Activated CD4-positive, alpha-beta T cell treated with anti-CD3 and anti-CD28 coated beads, Interleukin-2, amount 50 U/mL, for 16 hours (primary cell): ENCODE data around the gene ZNF786.
"Not testable (repeated sequence)": the region's sequence is repeated elsewhere in the genome, so short reads cannot be mapped to it uniquely, and the experiment has no call there.

Experiments used
- DNase-seq: peaks from one replicate; pipeline ENCODE4 v3.0.0-alpha.2; 2020

Gene ZNF786

GRCh38 chr7:149081914-149082313 lies 8.6 kb downstream of the ZNF786 start:
- no peak for DNase-seq

- no peak for DNase-seq
Measured at GRCh38 chr7:149077594-149077993, 12.9 kb downstream of the ZNF786 start.

GRCh38 chr7:149075286-149075685 lies 15.2 kb downstream of the ZNF786 start:
- DNase-seq: no peak

GRCh38 chr7:149074116-149074885 lies 16.2 kb downstream of the ZNF786 start:
- no peak for DNase-seq

- DNase-seq: no peak
Measured at GRCh38 chr7:149072438-149072775, 18.1 kb downstream of the ZNF786 start.

- peak; percentile 62 for DNase-seq
Measured at GRCh38 chr7:149071641-149072437, 18.7 kb downstream of the ZNF786 start.

GRCh38 chr7:149071182-149071635 lies 19.3 kb downstream of the ZNF786 start:
- DNase-seq: no peak

- no peak for DNase-seq
Measured at GRCh38 chr7:149070372-149071125, 20.0 kb downstream of the ZNF786 start.

GRCh38 chr7:149067869-149068268 lies 22.6 kb downstream of the ZNF786 start:
- DNase-seq: no peak

- no peak for DNase-seq
Measured at GRCh38 chr7:149063476-149063875, 27.0 kb downstream of the ZNF786 start.

GRCh38 chr7:149062217-149062899 lies 28.2 kb downstream of the ZNF786 start:
- DNase-seq: not testable (repeated sequence)

- no peak for DNase-seq
Measured at GRCh38 chr7:149060156-149060555, 30.4 kb downstream of the ZNF786 start.

- DNase-seq: no peak
Measured at GRCh38 chr7:149053885-149054284, 36.6 kb downstream of the ZNF786 start.

GRCh38 chr7:149053384-149053783 lies 37.1 kb downstream of the ZNF786 start:
- DNase-seq: no peak

GRCh38 chr7:149050941-149051340 lies 39.6 kb downstream of the ZNF786 start:
- DNase-seq: no peak

- no peak for DNase-seq
Measured at GRCh38 chr7:149048805-149049204, 41.7 kb downstream of the ZNF786 start.

- DNase-seq: no peak
Measured at GRCh38 chr7:149046416-149046815, 44.1 kb downstream of the ZNF786 start.

GRCh38 chr7:149043936-149044335 lies 46.6 kb downstream of the ZNF786 start:
- DNase-seq: no peak

- DNase-seq: no peak
Measured at GRCh38 chr7:149041350-149041749, 49.2 kb downstream of the ZNF786 start.

- DNase-seq: not testable (repeated sequence)
Measured at GRCh38 chr7:149038641-149039040, 51.9 kb downstream of the ZNF786 start.

- DNase-seq: no peak
Measured at GRCh38 chr7:149036676-149037075, 53.8 kb downstream of the ZNF786 start.

GRCh38 chr7:149031353-149031910 lies 59.1 kb downstream of the ZNF786 start:
- DNase-seq: no peak
